ENCODE results near the gene CAVIN3. TPM values are rescaled to one million over a fixed set of nuclear protein-coding genes. Genes with fewer than 3 reads are reported as not detected.

The CAVIN3 gene
- total and polyA plus RNA-seq, 2 of the 8 experiments (the other 6 are each of a cell fraction or from before 2014, with no cell fraction given) = 17.7 to 26.4 TPM

DNA sequence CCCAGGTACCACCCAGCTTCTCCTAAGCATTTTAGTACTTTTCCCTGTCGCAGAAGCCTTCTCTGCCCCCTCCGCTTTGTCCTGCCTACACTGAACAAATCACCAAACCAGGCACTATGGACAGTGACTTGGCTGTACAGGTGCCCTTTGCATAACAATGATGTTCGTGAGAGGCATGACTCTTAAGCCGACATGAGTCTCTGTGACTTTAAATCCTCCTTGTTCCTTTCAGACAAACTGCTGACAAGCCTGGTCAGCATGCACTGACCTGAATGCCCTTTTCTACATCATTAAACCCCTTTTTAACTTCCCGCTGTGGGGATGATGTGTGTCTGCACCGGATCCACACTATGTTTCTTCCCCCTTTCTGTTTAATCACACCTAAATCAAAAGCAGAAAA is 16.6 kb downstream of the CAVIN3 start (continued):
- TF ChIP-seq HDAC6 (IDR thresholded peaks at IDR 0.05; ENCODE audit: low read depth, low read length) (no peak), TBP (IDR thresholded peaks at IDR 0.05; ENCODE audit: low read depth, low read length) (no peak), KDM5A (IDR thresholded peaks at IDR 0.05; ENCODE audit: low read length) (no peak), SP1 (IDR thresholded peaks at IDR 0.05; ENCODE audit: low read depth, low read length) (peak; percentile 51; the same call in 1 of the 2 replicates), MAFK (IDR thresholded peaks at IDR 0.05; ENCODE audit: low read depth, low read length) (peak; percentile 56; the same call in 1 of the 2 replicates), CHD1 (IDR thresholded peaks at IDR 0.05; ENCODE audit: low read depth, low read length) (no peak), RFX5 (IDR thresholded peaks at IDR 0.05; ENCODE audit: borderline replicate concordance, low read depth, low read length) (no peak), NRF1 (IDR thresholded peaks at IDR 0.05; ENCODE audit: low read depth, low read length) (no peak), TCF12 (IDR thresholded peaks at IDR 0.05; ENCODE audit: low read depth, low read length) (no peak)
- TF ChIP-seq, protein P1, sequence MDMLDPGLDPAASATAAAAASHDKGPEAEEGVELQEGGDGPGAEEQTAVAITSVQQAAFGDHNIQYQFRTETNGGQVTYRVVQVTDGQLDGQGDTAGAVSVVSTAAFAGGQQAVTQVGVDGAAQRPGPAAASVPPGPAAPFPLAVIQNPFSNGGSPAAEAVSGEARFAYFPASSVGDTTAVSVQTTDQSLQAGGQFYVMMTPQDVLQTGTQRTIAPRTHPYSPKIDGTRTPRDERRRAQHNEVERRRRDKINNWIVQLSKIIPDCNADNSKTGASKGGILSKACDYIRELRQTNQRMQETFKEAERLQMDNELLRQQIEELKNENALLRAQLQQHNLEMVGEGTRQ (IDR thresholded peaks at IDR 0.05; ENCODE audit: low read length) = no peak

Data from H1 (cell line).